GM18909 (cell line): ENCODE data around the gene TNFRSF1B.

Experiments used
- ATAC-seq: cut with Tn5 transposase; IDR thresholded peaks from one replicate; pipeline ENCODE4 v1.9.1; 2021; ENCODE audit warnings: mild to moderate bottlenecking; ENCODE audit not compliant: unreplicated experiment, poor library complexity

The TNFRSF1B gene

GRCh38 chr1:12155328-12155727, 11.5 kb upstream of the TNFRSF1B start:
- no peak for ATAC-seq

- no peak for ATAC-seq
Measured at GRCh38 chr1:12157366-12158231, 9.2 kb upstream of the TNFRSF1B start.

- no peak for ATAC-seq
Measured at GRCh38 chr1:12158357-12159092, 8.3 kb upstream of the TNFRSF1B start.

GRCh38 chr1:12159816-12160215, 7.0 kb upstream of the TNFRSF1B start:
- ATAC-seq, result no peak

GRCh38 chr1:12161324-12161661, 5.5 kb upstream of the TNFRSF1B start:
- ATAC-seq, result no peak

- peak; percentile 79 for ATAC-seq
Measured at GRCh38 chr1:12161662-12162458, 4.9 kb upstream of the TNFRSF1B start.

GRCh38 chr1:12162459-12163137, 4.2 kb upstream of the TNFRSF1B start:
- no peak for ATAC-seq

- ATAC-seq, result no peak
Measured at GRCh38 chr1:12163210-12163609, 3.6 kb upstream of the TNFRSF1B start.

GRCh38 chr1:12164210-12164609, 2.6 kb upstream of the TNFRSF1B start:
- no peak for ATAC-seq

GRCh38 chr1:12165342-12165741, 1.4 kb upstream of the TNFRSF1B start:
- no peak for ATAC-seq

GRCh38 chr1:12167493-12168429, 970 bp downstream of the TNFRSF1B start:
- peak; percentile 19 for ATAC-seq

- ATAC-seq, result no peak
Measured at GRCh38 chr1:12168451-12169160, 1.8 kb downstream of the TNFRSF1B start.

GRCh38 chr1:12169442-12170135, 2.8 kb downstream of the TNFRSF1B start:
- ATAC-seq, result no peak

GRCh38 chr1:12170263-12170671, 3.5 kb downstream of the TNFRSF1B start:
- no peak for ATAC-seq

GRCh38 chr1:12171206-12172041, 4.6 kb downstream of the TNFRSF1B start:
- no peak for ATAC-seq

GRCh38 chr1:12172042-12172851, 5.5 kb downstream of the TNFRSF1B start:
- no peak for ATAC-seq
